HG03135 (cell line): Measurements from ENCODE around the gene KLHL26.

Experiments
- ATAC-seq: cut with Tn5 transposase; IDR thresholded peaks from one replicate; pipeline ENCODE4 v1.9.1; 2021; ENCODE audit warnings: mild to moderate bottlenecking, moderate library complexity; ENCODE audit not compliant: unreplicated experiment

Gene KLHL26

GRCh38 chr19:18645035-18645511 lies 8.2 kb downstream of the KLHL26 start:
- ATAC-seq, result no peak

GRCh38 chr19:18646535-18647370 lies 9.9 kb downstream of the KLHL26 start:
- ATAC-seq, result no peak

GRCh38 chr19:18647371-18647767 lies 10.5 kb downstream of the KLHL26 start:
- ATAC-seq, result no peak

GRCh38 chr19:18647807-18648206 lies 11.0 kb downstream of the KLHL26 start:
- ATAC-seq, result no peak

- no peak for ATAC-seq
Measured at GRCh38 chr19:18648973-18649315, 12.1 kb downstream of the KLHL26 start.

GRCh38 chr19:18649371-18650020 lies 12.7 kb downstream of the KLHL26 start:
- no peak for ATAC-seq

- ATAC-seq, result no peak
Measured at GRCh38 chr19:18650021-18650390, 13.2 kb downstream of the KLHL26 start.

- no peak for ATAC-seq
Measured at GRCh38 chr19:18650468-18651041, 13.7 kb downstream of the KLHL26 start.

- no peak for ATAC-seq
Measured at GRCh38 chr19:18651300-18651699, 14.5 kb downstream of the KLHL26 start.

- no peak for ATAC-seq
Measured at GRCh38 chr19:18651733-18652132, 14.9 kb downstream of the KLHL26 start.

- ATAC-seq, result no peak
Measured at GRCh38 chr19:18653853-18654252, 17.0 kb downstream of the KLHL26 start.

- ATAC-seq, result no peak
Measured at GRCh38 chr19:18654469-18654868, 17.6 kb downstream of the KLHL26 start.

- no peak for ATAC-seq
Measured at GRCh38 chr19:18655173-18655844, 18.5 kb downstream of the KLHL26 start.

- ATAC-seq, result no peak
Measured at GRCh38 chr19:18656337-18657086, 19.7 kb downstream of the KLHL26 start.

GRCh38 chr19:18657590-18658365 lies 20.9 kb downstream of the KLHL26 start:
- ATAC-seq, result no peak

- ATAC-seq, result no peak
Measured at GRCh38 chr19:18658366-18658855, 21.6 kb downstream of the KLHL26 start.

- ATAC-seq, result no peak
Measured at GRCh38 chr19:18659281-18660050, 22.6 kb downstream of the KLHL26 start.

- ATAC-seq, result no peak
Measured at GRCh38 chr19:18660051-18660910, 23.5 kb downstream of the KLHL26 start.
